ENCODE results near the gene COL5A1.

COL5A1 gene

GRCh38 chr9:134606951-134607731 is 34.5 kb upstream of the COL5A1 start:
- DNase-seq (ENCODE audit: low read depth in 2 of 2): no peak

GRCh38 chr9:134607971-134608370 is 33.6 kb upstream of the COL5A1 start:
- DNase-seq (ENCODE audit: low read depth in 2 of 2): peak in 1 of 2 experiments; percentile 50

- DNase-seq (ENCODE audit: low read depth in 2 of 2): no peak
These were observed 30.6 kb upstream of the COL5A1 start for GRCh38 chr9:134611046-134611445.

- DNase-seq (ENCODE audit: low read depth in 2 of 2): no peak
These were observed 29.3 kb upstream of the COL5A1 start for GRCh38 chr9:134612309-134612708.

- no peak for DNase-seq (ENCODE audit: low read depth in 2 of 2)
These were observed 28.9 kb upstream of the COL5A1 start for GRCh38 chr9:134612715-134613114.

- DNase-seq (ENCODE audit: low read depth in 2 of 2): no peak
These were observed 27.3 kb upstream of the COL5A1 start for GRCh38 chr9:134614256-134614655.

- DNase-seq (ENCODE audit: low read depth in 2 of 2): no peak
These were observed 25.3 kb upstream of the COL5A1 start for GRCh38 chr9:134616341-134616740.

GRCh38 chr9:134617246-134617645 is 24.4 kb upstream of the COL5A1 start:
- no peak for DNase-seq (ENCODE audit: low read depth in 2 of 2)

- no peak for DNase-seq (ENCODE audit: low read depth in 2 of 2)
These were observed 23.8 kb upstream of the COL5A1 start for GRCh38 chr9:134617836-134618162.

- DNase-seq (ENCODE audit: low read depth in 2 of 2): no peak
These were observed 23.3 kb upstream of the COL5A1 start for GRCh38 chr9:134618163-134618832.

GRCh38 chr9:134618833-134619447 is 22.7 kb upstream of the COL5A1 start:
- no peak for DNase-seq (ENCODE audit: low read depth in 2 of 2)

- DNase-seq (ENCODE audit: low read depth in 2 of 2): no peak
These were observed 22.1 kb upstream of the COL5A1 start for GRCh38 chr9:134619448-134619982.

- no peak for DNase-seq (ENCODE audit: low read depth in 2 of 2)
These were observed 21.5 kb upstream of the COL5A1 start for GRCh38 chr9:134619983-134620661.

GRCh38 chr9:134620751-134621557 is 20.6 kb upstream of the COL5A1 start:
- no peak for DNase-seq (ENCODE audit: low read depth in 2 of 2)

- DNase-seq (ENCODE audit: low read depth in 2 of 2): no peak
These were observed 20.0 kb upstream of the COL5A1 start for GRCh38 chr9:134621558-134622110.

- DNase-seq (ENCODE audit: low read depth in 2 of 2): no peak
These were observed 18.7 kb upstream of the COL5A1 start for GRCh38 chr9:134622896-134623257.

GRCh38 chr9:134623258-134624066 is 18.1 kb upstream of the COL5A1 start:
- no peak for DNase-seq (ENCODE audit: low read depth in 2 of 2)

- no peak for DNase-seq (ENCODE audit: low read depth in 2 of 2)
These were observed 17.4 kb upstream of the COL5A1 start for GRCh38 chr9:134624137-134624591.

GRCh38 chr9:134624621-134625181 is 16.9 kb upstream of the COL5A1 start:
- no peak for DNase-seq (ENCODE audit: low read depth in 2 of 2)

All from fibroblast of skin of left biceps (primary cell).